Measurements from ENCODE around the gene B4GALNT1. TPM values are rescaled to one million over a fixed set of nuclear protein-coding genes. Genes with fewer than 3 reads are reported as not detected.
A peak's percentile ranks its signal among the peaks of the same experiment; 100 is the strongest.
"Not testable (repeated sequence)": the region's sequence is repeated elsewhere in the genome, so short reads cannot be mapped to it uniquely, and the experiment has no call there.

Gene B4GALNT1
- polyA plus RNA-seq, 1 donor (not counting 4 experiments of a cell fraction or from before 2014, with no cell fraction given): 0.08 TPM

- Histone ChIP-seq H4K20me1 (ENCODE audit: control insufficient read depth, extremely low read depth, insufficient read depth, low read length) (no peaks in the 10 kb centered on the region), H3K27ac (ENCODE audit: control insufficient read depth, insufficient read depth, low read length) (peak overlapping the region; percentile 83), H3K4me2 (ENCODE audit: control insufficient read depth, extremely low read depth, insufficient read depth, low read depth, low read length) (peak overlapping the region; percentile 100), H3K9me1 (ENCODE audit: control insufficient read depth, extremely low read depth, insufficient read depth, low read length) (peaks cover 6% of the 10 kb centered on the region), H3K27me3 (ENCODE audit: control insufficient read depth, extremely low read depth, insufficient read depth, low read length) (peaks cover 8% of the 10 kb centered on the region), H3K79me2 (ENCODE audit: control insufficient read depth, insufficient read depth, low read length) (peaks cover 22% of the 10 kb centered on the region), H3K9me3 (ENCODE audit: control insufficient read depth, low read depth, low read length) (no peaks in the 10 kb centered on the region), H3K4me1 (ENCODE audit: control insufficient read depth, extremely low read depth, insufficient read depth, low read length) (peaks cover 22% of the 10 kb centered on the region), H3K36me3 (ENCODE audit: control insufficient read depth in 2 of 2, extremely low read depth in 1 of 2, insufficient read depth in 2 of 2, low read length in 2 of 2) (peaks cover 4 to 6% of the 10 kb centered on the region in 2 experiments), H2AFZ (ENCODE audit: control insufficient read depth, low read length) (peak overlapping the region; percentile 78), H3K4me3 (ENCODE audit: control insufficient read depth in 2 of 3, extremely low read depth in 1 of 3, insufficient read depth in 2 of 3, low read depth in 1 of 3, low read length in 3 of 3) (peak overlapping the region; percentile 86 to 87 (median 86)), H3K9ac (ENCODE audit: control insufficient read depth, extremely low read depth, insufficient read depth, low read length) (peak overlapping the region; percentile 92)
- dilution Hi-C loops (cut with MboI; ENCODE audit: extremely low pct_ligation_motif_present, low sequenced_read_pairs): loop anchor here (25.0 kb wide), 1 partner anchor 147 kb away; the partner anchor contains the start of genes AGAP2 and TSPAN31
- TF ChIP-seq CTCF (optimal IDR thresholded peaks at IDR 0.05 in 1 of 3, IDR thresholded peaks at IDR 0.05 in 1 of 3, conservative IDR thresholded peaks at IDR 0.05 in 1 of 3; ENCODE audit: extremely low read depth in 1 of 3, insufficient read depth in 2 of 3, low read length in 3 of 3): no peak
- FAIRE-seq (no peak), DNase-seq (ENCODE audit: low read depth, low spot score) (no peak)
These were observed 42.5 kb downstream of the B4GALNT1 start for GRCh38 chr12:57590479-57590863.

GRCh38 chr12:57588951-57589610 is 43.9 kb downstream of the B4GALNT1 start:
- H2AFZ ChIP-seq (ENCODE audit: control insufficient read depth, low read length); DNase-seq (ENCODE audit: low read depth, low spot score); H3K4me3 ChIP-seq (ENCODE audit: control insufficient read depth in 2 of 3, extremely low read depth in 1 of 3, insufficient read depth in 2 of 3, low read depth in 1 of 3, low read length in 3 of 3); FAIRE-seq; H3K4me2 ChIP-seq (ENCODE audit: control insufficient read depth, extremely low read depth, insufficient read depth, low read depth, low read length); H3K9me3 ChIP-seq (ENCODE audit: control insufficient read depth, low read depth, low read length); H3K9ac ChIP-seq (ENCODE audit: control insufficient read depth, extremely low read depth, insufficient read depth, low read length); H3K9me1 ChIP-seq (ENCODE audit: control insufficient read depth, extremely low read depth, insufficient read depth, low read length); H4K20me1 ChIP-seq (ENCODE audit: control insufficient read depth, extremely low read depth, insufficient read depth, low read length); H3K27ac ChIP-seq (ENCODE audit: control insufficient read depth, insufficient read depth, low read length); H3K36me3 ChIP-seq (ENCODE audit: control insufficient read depth in 2 of 2, extremely low read depth in 1 of 2, insufficient read depth in 2 of 2, low read length in 2 of 2); H3K27me3 ChIP-seq (ENCODE audit: control insufficient read depth, extremely low read depth, insufficient read depth, low read length): not testable (repeated sequence)
- dilution Hi-C loops (cut with MboI; ENCODE audit: extremely low pct_ligation_motif_present, low sequenced_read_pairs): loop anchor here (25.0 kb wide), 1 partner anchor 148 kb away; the partner anchor contains the start of genes AGAP2 and TSPAN31
- Histone ChIP-seq H3K4me1 (ENCODE audit: control insufficient read depth, extremely low read depth, insufficient read depth, low read length) (peaks cover 22% of the 10 kb centered on the region), H3K79me2 (ENCODE audit: control insufficient read depth, insufficient read depth, low read length) (peaks cover 22% of the 10 kb centered on the region)

All from keratinocyte (primary cell).